Choroid plexus epithelial cell (primary cell): ENCODE results near the gene NAPB.

ENCODE experiments used
- DNase-seq: peaks from one replicate; pipeline ENCODE4 v3.0.0-alpha.2; 2010; ENCODE audit warnings: low read depth
- H3K4me3 ChIP-seq: 2 replicates; pipeline ENCODE4 v1.5.1; 2011; ENCODE audit warnings: low read depth, mild to moderate bottlenecking, control low read depth, low read length, moderate library complexity
- CTCF ChIP-seq: conservative IDR thresholded peaks from 2 replicates; pipeline ENCODE4 v1.5.1; 2011; ENCODE audit warnings: low read depth, mild to moderate bottlenecking, control low read depth, inconsistent platforms, low read length, moderate library complexity

NAPB gene

GRCh38 chr20:23454816-23455215, 33.5 kb upstream of the NAPB start:
- H3K4me3 ChIP-seq = no peak overlapping the region
- no peak for TF ChIP-seq CTCF
- DNase-seq = no peak

- no peak overlapping the region for H3K4me3 ChIP-seq
- no peak for TF ChIP-seq CTCF
- DNase-seq = no peak
Observed at GRCh38 chr20:23453549-23454543, 32.6 kb upstream of the NAPB start.

- no peak for TF ChIP-seq CTCF
- no peak within 1 kb of the TSS for H3K4me3 ChIP-seq
Observed at GRCh38 chr20:23452776-23453175, 31.5 kb upstream of the NAPB start, which contains the start of gene CST11. TSS of gene CST11 (minus strand) at chr20:23452876. CDS start at chr20:23452811, 65 bp downstream.

GRCh38 chr20:23451956-23452487, 30.7 kb upstream of the NAPB start:
- no peak for TF ChIP-seq CTCF
- DNase-seq = no peak
- no peak overlapping the region for H3K4me3 ChIP-seq

More at GRCh38 chr20:23452776-23453175, 31.5 kb upstream of the NAPB start, which contains the start of gene CST11:
- no peak for DNase-seq

- no peak for TF ChIP-seq CTCF
- H3K4me3 ChIP-seq = no peak overlapping the region
- no peak for DNase-seq
Observed at GRCh38 chr20:23450877-23451276, 29.6 kb upstream of the NAPB start.

GRCh38 chr20:23449421-23449820, 28.1 kb upstream of the NAPB start:
- peak; percentile 10 for DNase-seq
- H3K4me3 ChIP-seq = no peak overlapping the region
- TF ChIP-seq CTCF = no peak
